Measurements from ENCODE around the gene ATR.
"Not testable (repeated sequence)": the region's sequence is repeated elsewhere in the genome, so short reads cannot be mapped to it uniquely, and the experiment has no call there.

The ATR gene

DNA sequence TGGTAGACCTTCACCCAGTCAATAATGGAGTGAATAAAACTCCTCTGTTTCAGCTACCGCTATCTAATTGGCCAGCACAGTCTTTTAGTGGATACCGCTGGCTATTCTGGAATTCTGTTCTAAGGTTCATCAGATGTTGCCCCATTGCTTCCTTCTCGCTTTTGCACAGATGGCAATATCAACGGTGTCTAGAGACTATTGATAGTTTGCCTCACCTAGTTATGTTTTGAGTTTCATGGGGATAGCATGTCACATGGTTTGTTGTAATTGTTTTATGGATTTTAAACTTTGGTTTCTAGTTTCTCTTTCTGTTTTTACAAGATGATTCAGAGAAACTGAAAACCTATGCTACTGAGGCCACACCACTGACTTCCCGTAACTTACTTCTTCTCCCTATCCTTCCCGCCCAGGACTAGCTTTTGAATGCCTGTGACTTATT, 132.7 kb downstream of the ATR start:
- DNase-seq = no peak

DNA sequence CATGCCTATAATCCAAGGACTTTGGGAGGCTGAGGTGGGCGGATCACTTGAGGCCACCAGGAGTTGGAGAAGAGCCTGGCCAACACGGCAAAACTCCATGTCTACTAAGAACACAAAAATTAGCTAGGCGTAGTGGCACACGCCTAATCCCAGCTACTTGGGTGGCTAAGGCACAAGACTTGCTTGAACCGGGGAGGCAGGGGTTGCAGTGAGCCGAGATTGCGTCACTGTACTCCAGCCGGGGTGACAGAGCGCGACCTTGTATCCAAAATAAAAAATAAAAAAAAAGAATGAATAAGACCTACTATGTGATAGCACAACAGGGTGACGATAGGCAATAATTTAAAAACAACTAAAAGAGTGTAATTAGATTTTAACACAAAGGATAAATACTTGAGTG, 134.2 kb downstream of the ATR start:
- no peak for DNase-seq

DNA sequence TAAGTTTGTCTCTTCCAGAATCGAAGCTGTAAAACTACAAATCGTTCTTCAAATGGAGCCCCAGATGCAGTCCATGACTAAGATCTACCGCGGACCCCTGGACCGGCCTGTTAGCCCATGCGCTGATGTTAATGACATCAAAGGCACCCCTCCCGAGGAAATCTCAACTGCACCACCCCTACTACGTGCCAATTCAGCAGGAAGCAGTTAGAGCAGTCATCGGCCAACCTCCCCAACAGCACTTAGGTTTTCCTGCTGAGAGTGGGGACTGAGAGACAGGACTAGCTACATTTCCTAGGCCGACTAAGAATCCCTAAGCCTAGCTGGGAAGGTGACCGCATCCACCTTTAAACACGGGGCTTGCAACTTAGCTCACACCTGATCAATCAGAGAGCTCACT, 135.5 kb downstream of the ATR start:
- DNase-seq = not testable (repeated sequence)

DNA sequence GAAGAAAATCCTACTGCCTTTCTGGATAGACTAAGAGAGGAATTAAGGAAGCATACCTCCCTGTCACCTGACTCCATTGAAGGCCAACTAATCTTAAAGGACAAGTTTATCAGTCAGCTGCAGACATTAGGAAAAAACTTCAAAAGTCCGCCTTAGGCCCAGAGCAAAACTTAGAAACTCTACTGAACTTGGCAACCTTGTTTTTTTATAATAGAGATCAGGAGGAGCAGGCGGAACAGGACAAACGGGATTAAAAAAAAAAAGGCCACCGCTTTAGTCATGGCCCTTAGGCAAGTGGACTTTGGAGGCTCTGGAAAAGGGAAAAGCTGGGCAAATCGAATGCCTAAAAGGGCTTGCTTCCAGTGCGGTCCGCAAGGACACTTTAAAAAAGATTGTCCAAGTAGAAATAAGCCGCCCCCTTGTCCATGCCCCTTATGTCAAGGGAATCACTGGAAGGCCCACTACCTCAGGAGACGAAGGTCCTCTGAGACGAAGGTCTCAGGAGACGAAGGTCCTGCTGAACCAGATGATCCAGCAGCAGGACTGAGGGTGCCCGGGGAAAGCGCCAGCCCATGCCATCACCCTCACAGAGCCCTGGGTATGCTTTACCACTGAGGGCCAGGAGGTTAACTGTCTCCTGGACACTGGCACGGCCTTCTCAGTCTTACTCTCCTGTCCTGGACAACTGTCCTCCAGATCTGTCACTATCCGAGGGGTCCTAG, 138.9 kb downstream of the ATR start:
- not testable (repeated sequence) for DNase-seq

DNA sequence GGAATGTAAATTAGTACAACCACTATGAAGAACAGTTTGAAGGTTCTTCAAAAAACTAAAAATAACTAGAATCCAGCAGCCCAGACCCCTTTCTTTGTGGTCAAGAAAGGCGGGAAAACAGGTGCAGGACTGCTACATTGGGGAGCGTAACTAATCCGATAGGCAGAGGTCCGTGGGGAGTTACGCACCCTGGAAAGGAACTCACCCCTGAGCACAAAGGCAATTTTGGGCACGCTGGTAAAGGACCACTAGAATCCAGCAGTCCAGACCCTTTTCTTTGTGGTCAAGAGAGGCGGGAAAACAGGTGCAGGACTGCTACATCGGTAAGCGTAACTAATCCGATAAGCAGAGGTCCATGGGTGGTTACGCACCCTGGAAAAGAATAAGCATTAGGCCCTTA, 140.4 kb downstream of the ATR start:
- not testable (repeated sequence) for DNase-seq

DNA sequence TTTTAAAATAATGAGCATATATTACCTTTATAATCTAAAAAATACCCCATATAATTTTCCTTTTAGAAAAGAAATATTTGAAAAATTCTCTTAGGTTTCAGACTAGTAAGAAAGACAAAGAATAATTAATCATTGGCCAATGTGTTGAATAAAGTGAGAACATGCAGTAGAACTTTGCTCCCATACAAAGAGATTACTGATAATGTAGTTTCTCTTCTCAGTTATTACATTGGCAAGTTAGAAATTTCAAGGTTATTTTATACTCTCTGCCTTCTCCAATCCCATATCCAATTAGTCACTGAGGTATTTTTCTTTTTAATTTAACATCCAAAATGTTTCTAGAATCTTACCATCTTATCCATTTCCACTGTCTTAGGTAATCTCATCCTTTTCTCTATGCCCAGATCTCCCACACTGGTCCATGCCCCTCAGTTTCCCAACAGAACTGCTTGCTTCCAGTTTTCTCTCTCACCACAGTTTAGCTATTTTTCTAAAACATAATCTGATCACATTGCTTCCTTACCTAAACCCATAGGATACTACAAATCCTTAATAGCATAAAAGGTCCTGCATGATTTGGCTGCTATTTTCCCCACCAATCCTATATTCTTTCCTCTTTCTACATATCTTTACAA, 141.5 kb downstream of the ATR start:
- DNase-seq = no peak

DNA sequence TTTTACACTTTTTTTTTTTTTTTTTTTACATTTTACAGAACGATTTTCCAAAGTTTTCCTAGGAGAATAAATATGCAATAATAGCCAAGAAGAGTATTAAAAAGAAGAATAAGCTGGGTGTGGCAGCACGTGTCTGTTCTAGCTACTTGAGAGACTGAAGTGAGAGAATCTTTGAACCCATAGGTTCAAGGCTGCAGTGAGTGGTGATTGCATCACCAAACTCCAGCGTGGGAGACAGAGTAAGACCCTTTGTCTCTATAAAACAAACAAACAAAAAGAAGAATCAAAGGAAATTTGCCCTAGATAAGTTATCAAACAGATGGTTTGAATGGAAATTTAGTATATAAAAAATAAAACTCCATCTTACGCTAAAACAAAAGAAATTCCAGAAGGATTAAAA, 144.0 kb downstream of the ATR start:
- DNase-seq = no peak

DNA sequence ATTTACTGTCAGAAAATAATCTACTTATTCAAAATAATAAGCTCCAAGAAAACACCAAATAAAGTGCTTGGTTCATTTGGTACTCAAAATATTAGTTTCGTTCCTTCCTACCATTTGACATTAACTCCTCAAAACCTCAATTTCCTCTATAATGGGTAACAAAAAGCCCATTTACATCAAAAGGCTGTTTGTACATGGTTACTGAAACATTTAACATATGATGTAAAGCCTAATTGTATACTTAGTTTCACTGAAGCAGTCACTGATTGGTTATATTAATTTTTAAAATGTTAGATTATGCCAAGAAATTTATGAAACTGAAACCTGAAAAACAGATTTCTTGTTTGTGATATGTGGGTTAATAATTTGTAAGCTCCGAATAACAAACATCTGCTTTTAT, 145.4 kb downstream of the ATR start:
- no peak for DNase-seq

DNA sequence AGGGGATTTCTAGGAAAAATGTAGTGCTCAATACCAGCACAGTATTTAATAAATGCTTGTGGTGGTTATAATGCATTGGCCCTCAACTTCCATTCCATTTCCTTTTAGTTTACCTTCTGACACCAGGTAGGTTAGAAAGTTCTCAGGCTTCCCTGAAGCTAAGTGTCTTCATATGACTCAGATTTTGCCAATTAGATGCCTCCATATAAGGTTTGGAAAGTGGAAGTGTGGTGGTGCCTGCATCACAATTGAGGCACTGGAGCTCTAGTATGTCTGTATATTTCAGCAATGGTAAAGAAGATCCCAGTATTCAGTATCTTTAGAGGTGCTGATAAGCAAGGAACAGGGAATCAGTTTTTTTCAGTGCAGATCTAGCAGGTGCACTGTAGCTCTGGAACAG, 149.0 kb downstream of the ATR start:
- DNase-seq = no peak

DNA sequence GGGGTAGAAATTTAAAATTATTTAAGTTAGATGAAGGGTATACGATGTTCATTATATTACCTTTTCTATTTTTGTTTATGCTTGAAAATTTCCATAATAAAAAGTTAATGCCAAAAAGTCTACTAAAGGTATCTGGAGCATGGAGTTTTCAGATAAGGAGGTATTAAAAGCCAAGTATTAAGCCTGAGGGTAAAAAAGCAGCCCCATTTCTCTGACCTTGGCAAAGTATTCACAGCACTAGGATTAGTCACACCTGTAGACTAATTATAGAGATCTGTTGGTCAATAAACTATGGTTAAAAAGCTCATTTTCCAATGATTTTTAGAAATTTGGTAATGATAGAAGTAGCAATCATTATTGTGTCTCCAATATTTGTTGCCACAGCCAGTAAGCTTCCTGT, 153.8 kb downstream of the ATR start:
- DNase-seq = no peak

DNA sequence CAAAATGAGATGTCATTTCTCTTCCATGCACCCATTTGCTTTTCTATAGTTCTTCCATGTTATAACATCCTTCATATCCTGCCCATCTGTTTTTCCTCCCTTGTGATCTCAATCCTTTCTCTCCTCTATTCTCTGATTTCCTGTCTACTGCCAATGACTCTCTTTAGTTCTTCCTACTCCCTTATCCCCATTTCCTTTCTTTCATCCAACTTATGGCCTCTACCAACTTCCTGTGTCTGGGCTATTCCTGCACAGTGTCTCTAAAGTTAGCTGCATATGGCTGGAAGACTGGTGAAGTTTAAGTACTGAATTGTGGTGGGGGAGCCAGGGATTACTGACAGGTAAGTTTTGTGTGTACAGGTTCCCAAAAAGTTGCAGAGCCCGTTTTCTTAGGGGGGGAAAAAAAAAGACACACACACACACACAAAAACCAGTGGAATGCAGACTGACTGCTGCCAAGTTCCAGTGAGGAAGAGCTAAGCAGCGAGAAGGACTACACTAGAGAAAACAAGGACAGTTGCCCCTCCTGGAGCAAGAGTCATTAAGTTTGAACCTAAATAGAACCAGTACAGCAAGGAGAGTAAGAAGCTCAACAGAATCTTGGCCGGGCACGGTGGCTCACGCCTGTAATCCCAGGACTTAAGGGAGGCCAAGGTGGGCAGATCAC, 159.5 kb downstream of the ATR start:
- no peak for DNase-seq

DNA sequence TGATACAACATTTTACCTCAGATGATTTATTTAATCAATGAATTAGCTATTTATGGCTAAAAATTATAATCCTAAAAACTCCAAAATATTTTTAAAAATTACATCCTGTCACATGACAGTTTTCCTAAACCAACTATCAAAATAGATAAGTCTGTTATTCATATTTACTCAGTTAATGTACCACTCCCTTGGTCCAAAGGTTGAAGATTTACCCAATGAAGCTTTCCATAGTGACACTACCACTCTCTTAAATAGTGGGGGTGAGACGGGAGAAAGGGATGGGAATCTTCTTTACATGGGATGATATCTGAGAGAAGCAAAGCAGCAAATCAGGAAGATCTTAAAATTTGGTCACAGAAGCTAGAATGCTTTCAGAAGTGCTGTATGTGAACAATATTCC, 161.2 kb downstream of the ATR start:
- no peak for DNase-seq

DNA sequence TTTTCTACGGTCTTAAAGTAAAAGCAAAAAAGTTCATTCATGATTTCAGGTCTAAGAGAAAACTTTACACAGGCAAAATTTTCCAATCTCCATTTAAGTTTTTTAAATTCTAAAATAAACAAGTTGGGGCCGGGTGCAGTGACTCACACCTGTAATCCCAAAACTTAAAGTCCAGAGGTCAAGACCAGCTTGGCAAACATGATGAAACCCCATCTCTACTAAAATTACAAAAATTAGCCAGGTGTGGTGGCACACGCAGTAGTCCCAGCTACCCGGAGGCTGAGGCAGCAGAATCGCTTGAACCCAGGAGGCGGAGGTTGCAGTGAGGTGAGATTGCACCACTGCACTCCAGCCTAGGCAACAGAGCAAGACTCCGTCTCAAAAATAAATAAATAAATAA, 178.0 kb downstream of the ATR start:
- not testable (repeated sequence) for DNase-seq

All from activated CD8-positive, alpha-beta memory T cell treated with anti-CD3 and anti-CD28 coated beads, Interleukin-2, amount 50 U/mL, for 4 hours (primary cell).